HG02943 (cell line): ENCODE measurements around the gene WDR38.
A peak's percentile ranks its signal among the peaks of the same experiment; 100 is the strongest.

Experiments
- ATAC-seq: cut with Tn5 transposase; IDR thresholded peaks from one replicate; pipeline ENCODE4 v1.9.1; 2021; ENCODE audit warnings: mild to moderate bottlenecking, low read depth, moderate library complexity; ENCODE audit not compliant: unreplicated experiment

The WDR38 gene

GRCh38 chr9:124852829-124853531, at the start of gene WDR38:
TSS of gene WDR38 (plus strand) at chr9:124853460. CDS start at chr9:124853532, 72 bp downstream.
- ATAC-seq: peak; percentile 60

- ATAC-seq: no peak
Measured at GRCh38 chr9:124803911-124804310, 49.3 kb upstream of the WDR38 start.

GRCh38 chr9:124805186-124805585, 48.1 kb upstream of the WDR38 start:
- ATAC-seq: no peak

GRCh38 chr9:124808246-124808956, 44.9 kb upstream of the WDR38 start:
- no peak for ATAC-seq

- ATAC-seq: no peak
Measured at GRCh38 chr9:124809211-124809610, 44.0 kb upstream of the WDR38 start.

- ATAC-seq: no peak
Measured at GRCh38 chr9:124809741-124810500, 43.3 kb upstream of the WDR38 start.

- no peak for ATAC-seq
Measured at GRCh38 chr9:124810663-124811355, 42.5 kb upstream of the WDR38 start.

- no peak for ATAC-seq
Measured at GRCh38 chr9:124812441-124812876, 40.8 kb upstream of the WDR38 start.

GRCh38 chr9:124813041-124813440, 40.2 kb upstream of the WDR38 start:
- no peak for ATAC-seq

- no peak for ATAC-seq
Measured at GRCh38 chr9:124813501-124814163, 39.6 kb upstream of the WDR38 start.

- ATAC-seq: no peak
Measured at GRCh38 chr9:124814164-124814535, 39.1 kb upstream of the WDR38 start.

- no peak for ATAC-seq
Measured at GRCh38 chr9:124815601-124816000, 37.7 kb upstream of the WDR38 start.

GRCh38 chr9:124818431-124819281, 34.6 kb upstream of the WDR38 start:
- ATAC-seq: no peak

GRCh38 chr9:124820698-124821623, 32.3 kb upstream of the WDR38 start:
- ATAC-seq: no peak

GRCh38 chr9:124828489-124829333, 24.5 kb upstream of the WDR38 start:
- ATAC-seq: no peak

GRCh38 chr9:124829334-124829669, 24.0 kb upstream of the WDR38 start:
- ATAC-seq: no peak

GRCh38 chr9:124830593-124830992, 22.7 kb upstream of the WDR38 start:
- no peak for ATAC-seq
